Mesothelial cell of epicardium (in vitro differentiated cells): Measurements from ENCODE around the gene DNAJB8. TPM values are rescaled to one million over a fixed set of nuclear protein-coding genes. Genes with fewer than 3 reads are reported as not detected.

Experiments
- DNase-seq, 2 experiments: peaks; one replicate each; pipeline ENCODE4 v3.0.0; 2021; ENCODE audit warnings: low spot score in 2 of 2; ENCODE audit not compliant: unreplicated experiment in 2 of 2
- H3K27ac Mint-ChIP-seq: 2 replicates; pipeline ENCODE4 v1.8.0; 2021; ENCODE audit warnings: mixed read lengths
- H3K27me3 Mint-ChIP-seq: 2 replicates; pipeline ENCODE4 v1.8.0; 2021; ENCODE audit warnings: low read depth, mixed read lengths
- H3K36me3 Mint-ChIP-seq: 2 replicates; pipeline ENCODE4 v1.8.0; 2021; ENCODE audit warnings: mixed read lengths
- H3K4me1 Mint-ChIP-seq: 2 replicates; pipeline ENCODE4 v1.8.0; 2021; ENCODE audit warnings: mixed read lengths
- H3K4me3 Mint-ChIP-seq: 2 replicates; pipeline ENCODE4 v1.8.0; 2021; ENCODE audit warnings: mild to moderate bottlenecking, moderate library complexity, mixed read lengths
- H3K9me3 Mint-ChIP-seq: 2 replicates; pipeline ENCODE4 v1.8.0; 2021; ENCODE audit warnings: mixed read lengths
- CTCF ChIP-seq: fragments of 200-600 bp; sonication (generic); IDR thresholded peaks from one replicate; pipeline ENCODE4 v1.5.0; 2021; ENCODE audit warnings: antibody characterized with exemption; ENCODE audit not compliant: unreplicated experiment
- total RNA-seq: library from RNA; stranded (reverse); gene quantifications from 3 replicates; pipeline ENCODE4 v1.2.1, GENCODE V29; 2021

Gene DNAJB8
- total RNA-seq, 1 donor from 2014 or later: not detected

DNA sequence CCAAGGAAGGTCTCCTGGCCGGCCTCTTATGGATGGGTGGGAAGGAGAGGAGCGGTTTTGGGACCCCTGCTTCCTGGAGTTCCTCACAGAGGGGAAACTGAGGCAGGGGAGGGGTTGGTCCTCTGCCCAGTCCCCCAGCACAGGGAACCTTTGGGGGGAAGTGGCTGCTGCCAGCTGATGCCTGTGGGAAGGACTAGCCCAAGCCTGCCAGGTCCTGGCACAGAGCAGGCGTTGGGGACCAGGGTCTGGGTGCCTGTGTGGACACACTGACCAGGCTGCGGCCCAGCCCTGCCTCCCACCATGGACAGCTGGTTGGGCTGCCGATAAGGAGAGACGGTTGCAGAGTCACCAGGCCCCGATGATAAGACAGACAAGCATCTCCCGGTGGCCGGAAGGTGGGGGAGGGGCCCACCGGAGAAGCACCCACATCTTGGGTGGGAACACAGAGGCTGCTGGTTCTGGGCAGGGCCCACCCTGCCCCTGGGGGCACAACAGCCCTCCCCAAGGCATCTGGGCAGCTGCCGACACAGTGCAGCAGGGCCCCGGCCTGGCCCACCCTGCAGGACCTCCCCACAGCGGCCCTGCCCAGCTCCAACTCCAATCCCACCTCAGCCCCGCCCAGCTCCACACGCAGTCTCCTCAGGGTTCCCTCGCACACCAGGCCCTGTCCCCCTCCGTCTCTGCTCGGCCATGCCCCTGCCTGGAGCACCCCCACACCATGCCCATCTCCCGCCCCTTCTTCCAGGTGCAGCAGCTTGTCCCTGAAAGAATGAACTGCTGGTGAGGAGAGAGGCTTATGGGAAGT, 50.7 kb downstream of the DNAJB8 start:
- Mint-ChIP-seq H3K4me3 (no peak overlapping the region), H3K36me3 (peaks cover 4% of the 10 kb centered on the region), H3K27me3 (no peaks in the 10 kb centered on the region), H3K9me3 (peaks cover 6% of the 10 kb centered on the region), H3K27ac (no peak overlapping the region), H3K4me1 (peaks cover 42% of the 10 kb centered on the region)
- DNase-seq: no peak
- no peak for TF ChIP-seq CTCF

- peaks cover 6% of the 10 kb centered on the region for H3K9me3 Mint-ChIP-seq
- no peaks in the 10 kb centered on the region for H3K27me3 Mint-ChIP-seq
- H3K27ac Mint-ChIP-seq: no peak overlapping the region
- H3K4me1 Mint-ChIP-seq: peaks cover 41% of the 10 kb centered on the region
- H3K36me3 Mint-ChIP-seq: peaks cover 4% of the 10 kb centered on the region
- TF ChIP-seq CTCF: no peak
- no peak overlapping the region for H3K4me3 Mint-ChIP-seq
- no peak for DNase-seq
These were observed 51.4 kb downstream of the DNAJB8 start for GRCh38 chr3:128415200-128415772.

DNA sequence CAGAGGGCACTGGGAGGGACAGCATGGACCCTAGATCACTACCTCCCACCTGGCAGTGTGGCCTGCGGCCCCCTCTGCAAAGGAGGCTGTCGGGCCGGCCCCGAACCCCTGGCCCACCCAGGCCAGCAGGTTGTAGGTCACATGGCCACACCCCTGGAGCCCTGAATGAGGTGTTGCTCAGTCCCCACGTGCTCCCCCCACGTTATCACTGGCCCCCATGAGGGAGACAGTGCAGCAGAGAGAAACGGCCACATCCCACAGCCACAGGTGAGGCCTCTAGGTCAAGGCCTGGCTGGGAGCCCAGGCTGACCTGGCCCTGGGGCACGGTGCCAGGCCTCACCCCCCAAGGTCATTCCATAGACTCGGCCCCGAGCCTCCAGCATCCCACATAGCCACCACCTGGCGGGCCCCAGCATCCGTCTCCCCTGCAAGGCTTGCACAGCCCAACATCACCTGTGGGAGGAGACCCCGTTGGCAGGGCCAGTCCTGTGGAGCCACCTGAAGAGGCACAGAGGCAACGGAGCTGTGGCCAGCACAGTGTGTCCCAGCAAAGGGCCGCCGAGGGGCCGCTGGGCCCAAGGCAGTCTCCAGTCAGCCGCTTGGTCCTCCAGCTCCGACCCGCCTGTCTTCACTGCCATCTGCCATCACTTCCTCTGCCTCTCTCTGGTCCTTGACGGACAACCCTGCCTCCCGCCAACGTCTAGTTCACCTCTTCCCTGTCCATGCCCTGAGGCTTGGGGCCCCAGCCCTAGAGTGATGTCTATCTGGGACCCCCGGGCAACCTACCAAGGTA, 53.1 kb downstream of the DNAJB8 start:
- peaks cover under 1% of the 10 kb centered on the region for H3K36me3 Mint-ChIP-seq
- H3K4me1 Mint-ChIP-seq: peaks cover 39% of the 10 kb centered on the region
- no peaks in the 10 kb centered on the region for H3K27me3 Mint-ChIP-seq
- no peak for TF ChIP-seq CTCF
- no peak for DNase-seq
- no peak overlapping the region for H3K27ac Mint-ChIP-seq
- H3K9me3 Mint-ChIP-seq: no peaks in the 10 kb centered on the region
- H3K4me3 Mint-ChIP-seq: no peak overlapping the region

- Mint-ChIP-seq H3K27me3 (no peaks in the 10 kb centered on the region), H3K27ac (no peak overlapping the region), H3K36me3 (peaks cover 3% of the 10 kb centered on the region), H3K4me1 (peaks cover 43% of the 10 kb centered on the region), H3K9me3 (no peaks in the 10 kb centered on the region), H3K4me3 (no peak overlapping the region)
- DNase-seq: no peak
- no peak for TF ChIP-seq CTCF
These were observed 53.7 kb downstream of the DNAJB8 start for GRCh38 chr3:128413003-128413370.

Other genes starting within 250 kb of the DNAJB8 start
- gene GATA2, start 26.3 kb upstream of the DNAJB8 start, total RNA-seq: 53.2 to 60.4 TPM (median 54.3 TPM) in 3 replicates
- gene RPN1, start 183.9 kb upstream of the DNAJB8 start, total RNA-seq: 146 to 149 TPM (median 148 TPM) in 3 replicates